ENCODE data around the gene APBA2.

DNA sequence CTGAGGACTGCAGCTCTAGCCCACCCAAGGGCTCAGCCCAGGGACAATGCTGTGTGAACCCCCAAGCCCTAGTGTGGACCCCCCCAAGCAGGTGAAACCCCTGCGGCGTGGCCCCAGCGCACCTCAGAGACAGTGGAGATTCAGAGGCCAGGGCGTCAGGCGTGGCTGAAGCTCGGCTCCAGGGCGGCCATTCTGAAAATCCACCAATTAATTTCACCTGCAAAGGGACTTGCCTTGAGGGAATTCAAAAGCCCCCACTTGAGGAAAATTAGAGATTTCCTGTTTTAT, 235.5 kb downstream of the APBA2 start:
- TF ChIP-seq, protein P1, sequence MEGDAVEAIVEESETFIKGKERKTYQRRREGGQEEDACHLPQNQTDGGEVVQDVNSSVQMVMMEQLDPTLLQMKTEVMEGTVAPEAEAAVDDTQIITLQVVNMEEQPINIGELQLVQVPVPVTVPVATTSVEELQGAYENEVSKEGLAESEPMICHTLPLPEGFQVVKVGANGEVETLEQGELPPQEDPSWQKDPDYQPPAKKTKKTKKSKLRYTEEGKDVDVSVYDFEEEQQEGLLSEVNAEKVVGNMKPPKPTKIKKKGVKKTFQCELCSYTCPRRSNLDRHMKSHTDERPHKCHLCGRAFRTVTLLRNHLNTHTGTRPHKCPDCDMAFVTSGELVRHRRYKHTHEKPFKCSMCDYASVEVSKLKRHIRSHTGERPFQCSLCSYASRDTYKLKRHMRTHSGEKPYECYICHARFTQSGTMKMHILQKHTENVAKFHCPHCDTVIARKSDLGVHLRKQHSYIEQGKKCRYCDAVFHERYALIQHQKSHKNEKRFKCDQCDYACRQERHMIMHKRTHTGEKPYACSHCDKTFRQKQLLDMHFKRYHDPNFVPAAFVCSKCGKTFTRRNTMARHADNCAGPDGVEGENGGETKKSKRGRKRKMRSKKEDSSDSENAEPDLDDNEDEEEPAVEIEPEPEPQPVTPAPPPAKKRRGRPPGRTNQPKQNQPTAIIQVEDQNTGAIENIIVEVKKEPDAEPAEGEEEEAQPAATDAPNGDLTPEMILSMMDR (IDR thresholded peaks at IDR 0.05; ENCODE audit: low read length) = no peak
- TF ChIP-seq EZH2 (IDR thresholded peaks at IDR 0.05; ENCODE audit: borderline replicate concordance, low read length) = no peak

All from OCI-LY1 (cell line).